Omental fat pad (tissue), 4 donors: ENCODE measurements around the gene MPZL3. TPM values are rescaled to one million over a fixed set of nuclear protein-coding genes. Genes with fewer than 3 reads are reported as not detected.

ENCODE experiments used
- ATAC-seq: fragments of 150-250 bp; one replicate; pipeline ENCODE4 v1.9.1; 2016; ENCODE audit warnings: mild to moderate bottlenecking, moderate library complexity; ENCODE audit not compliant: low FRiP score
- DNase-seq: peaks from one replicate; pipeline ENCODE4 v3.0.0-alpha.2; 2019; ENCODE audit warnings: low spot score
- CTCF ChIP-seq, 3 donors: fragments of 450-650 bp; IDR thresholded peaks; one replicate each; pipeline ENCODE4 v1.5.1; 2016 to 2017; ENCODE audit warnings: antibody characterized with exemption in 3 of 3, mild to moderate bottlenecking in 3 of 3, moderate library complexity in 2 of 3
- total RNA-seq, 4 donors: library from RNA; depleted of rRNA; stranded (reverse); fragments of >200 nt; gene quantifications; one replicate each; pipeline ENCODE4 v1.1.0, GENCODE V29; 2016

MPZL3 gene
- total RNA-seq, 4 donors from 2014 or later, result 1.3 to 2.5 (median 2.4) TPM

DNA sequence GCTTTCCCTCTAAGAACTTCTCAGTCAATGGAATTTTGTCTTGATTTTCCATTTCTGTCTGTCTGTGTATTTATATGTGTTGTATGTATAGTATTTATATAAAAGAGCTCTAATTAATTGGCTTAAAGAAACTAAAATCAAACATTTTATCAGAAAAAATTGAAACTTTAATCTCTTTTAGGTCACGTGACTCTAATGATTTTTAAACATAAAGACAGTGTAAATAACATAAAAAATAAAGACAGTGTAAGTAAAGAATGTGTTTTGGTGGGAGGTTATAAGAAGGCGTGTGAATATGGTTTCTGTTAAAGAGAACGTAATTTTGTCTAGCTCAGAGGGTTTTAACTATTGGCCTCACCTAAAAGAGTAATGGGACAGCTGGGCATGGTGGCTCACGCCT, 29.7 kb downstream of the MPZL3 start:
- ATAC-seq (no peak), DNase-seq (no peak)
- no peak for TF ChIP-seq CTCF (IDR thresholded peaks at IDR 0.05)

GRCh38 chr11:118221419-118221818, 30.7 kb downstream of the MPZL3 start:
- DNase-seq, result no peak
- no peak for TF ChIP-seq CTCF (IDR thresholded peaks at IDR 0.05)
- ATAC-seq, result no peak

DNA sequence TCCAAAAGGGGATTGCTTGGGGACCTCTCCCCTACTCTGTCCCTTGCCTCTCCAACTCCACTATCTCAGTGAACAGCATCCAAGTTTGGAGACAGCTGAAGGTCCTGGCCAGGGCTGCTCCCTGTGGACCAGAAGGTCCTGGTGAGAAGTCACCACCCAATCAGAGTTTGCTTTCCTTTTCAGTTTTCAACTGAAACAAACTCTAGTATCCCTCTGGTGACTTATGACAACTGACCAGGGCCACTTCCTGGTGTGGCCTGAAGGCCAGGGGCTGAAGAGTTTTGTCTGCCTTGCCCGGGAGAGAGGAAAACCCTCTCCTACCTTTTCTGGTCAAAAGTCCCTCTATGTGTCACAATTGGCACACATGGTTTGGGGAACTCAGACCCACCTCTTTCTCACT, 32.4 kb downstream of the MPZL3 start:
- no peak for TF ChIP-seq CTCF (IDR thresholded peaks at IDR 0.05)
- DNase-seq, result no peak
- ATAC-seq, result no peak

DNA sequence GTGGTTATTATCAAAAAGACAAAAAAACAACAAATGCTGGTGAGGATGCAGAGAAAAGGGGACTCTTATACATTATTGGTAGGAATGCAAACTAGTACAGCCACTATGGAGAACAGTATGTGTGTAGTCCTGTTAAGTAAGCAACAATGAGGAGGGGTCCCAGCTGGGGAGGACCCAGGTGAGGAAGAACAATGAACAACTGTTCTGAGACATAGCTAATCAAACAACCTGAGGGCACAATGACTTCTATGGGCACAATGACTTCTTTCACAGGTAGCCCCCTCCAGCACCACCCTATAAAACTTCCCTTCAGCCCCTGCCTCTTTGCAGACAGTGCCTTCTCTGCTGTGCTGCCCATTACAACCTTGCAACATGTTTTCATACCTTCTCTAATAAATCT, 32.9 kb downstream of the MPZL3 start:
- TF ChIP-seq CTCF (IDR thresholded peaks at IDR 0.05), result no peak
- ATAC-seq, result no peak
- DNase-seq, result no peak

- ATAC-seq, result no peak
- no peak for TF ChIP-seq CTCF (IDR thresholded peaks at IDR 0.05)
Measured at GRCh38 chr11:118217575-118217974, 34.6 kb downstream of the MPZL3 start.

GRCh38 chr11:118216621-118217481, 35.3 kb downstream of the MPZL3 start:
- TF ChIP-seq CTCF (IDR thresholded peaks at IDR 0.05), result no peak
- DNase-seq, result no peak
- no peak for ATAC-seq

More at GRCh38 chr11:118217575-118217974, 34.6 kb downstream of the MPZL3 start:
- DNase-seq, result no peak

- DNase-seq, result no peak
- no peak for TF ChIP-seq CTCF (IDR thresholded peaks at IDR 0.05)
- no peak for ATAC-seq
Measured at GRCh38 chr11:118215765-118216164, 36.4 kb downstream of the MPZL3 start.
